Astrocyte (in vitro differentiated cells and primary cell): ENCODE data around the gene TH. TPM values are rescaled to one million over a fixed set of nuclear protein-coding genes. Genes with fewer than 3 reads are reported as not detected.
A peak's percentile ranks its signal among the peaks of the same experiment; 100 is the strongest.

Source experiments
- DNase-seq: peaks from one replicate; pipeline ENCODE4 v3.0.0-alpha.2; 2010; ENCODE audit warnings: low read depth
- FAIRE-seq: peaks from 2 replicates; lab custom pipeline; 2011; peaks lifted over from hg19 to GRCh38; lab: Jason Lieb, UNC
- H2AFZ ChIP-seq: 2 replicates; pipeline ENCODE4 v1.6.0; 2012; ENCODE audit warnings: low read depth, low read length, inconsistent platforms
- H3K27ac ChIP-seq: 2 replicates; pipeline ENCODE4 v1.5.1; 2011; ENCODE audit warnings: low read depth, low read length, inconsistent platforms
- H3K27me3 ChIP-seq: 2 replicates; pipeline ENCODE4 v1.6.0; 2011; ENCODE audit warnings: low read length, inconsistent platforms; ENCODE audit not compliant: insufficient read depth
- H3K36me3 ChIP-seq: 2 replicates; pipeline ENCODE4 v1.5.1; 2011; ENCODE audit warnings: low read length, inconsistent platforms; ENCODE audit not compliant: insufficient read depth
- H3K4me1 ChIP-seq: 2 replicates; pipeline ENCODE4 v1.5.1; 2011; ENCODE audit warnings: low read length, inconsistent platforms; ENCODE audit not compliant: insufficient read depth
- H3K4me2 ChIP-seq: 2 replicates; pipeline ENCODE4 v1.6.0; 2012; ENCODE audit warnings: low read length, inconsistent platforms
- H3K4me3 ChIP-seq: 2 replicates; pipeline ENCODE4 v1.5.1; 2011; ENCODE audit warnings: low read depth, mild to moderate bottlenecking, low read length, inconsistent platforms; ENCODE audit not compliant: insufficient read depth
- H3K79me2 ChIP-seq: 2 replicates; pipeline ENCODE4 v1.6.0; 2012; ENCODE audit warnings: mild to moderate bottlenecking, low read length, inconsistent platforms; ENCODE audit not compliant: insufficient read depth
- H3K9ac ChIP-seq: 2 replicates; pipeline ENCODE4 v1.6.0; 2012; ENCODE audit warnings: mild to moderate bottlenecking, low read length, inconsistent platforms
- H3K9me3 ChIP-seq: 2 replicates; pipeline ENCODE4 v1.5.1; 2012; ENCODE audit warnings: low read depth, mild to moderate bottlenecking, low read length, inconsistent platforms; ENCODE audit not compliant: insufficient read depth
- H4K20me1 ChIP-seq: 2 replicates; pipeline ENCODE4 v1.6.0; 2012; ENCODE audit warnings: low read length, inconsistent platforms; ENCODE audit not compliant: insufficient read depth
- H3K27ac Mint-ChIP-seq: one replicate; pipeline ENCODE4 v1.8.0; 2021; ENCODE audit warnings: mild to moderate bottlenecking, mixed read lengths; ENCODE audit not compliant: unreplicated experiment
- H3K27me3 Mint-ChIP-seq: one replicate; pipeline ENCODE4 v1.8.0; 2021; ENCODE audit warnings: low read depth, mixed read lengths; ENCODE audit not compliant: unreplicated experiment
- H3K36me3 Mint-ChIP-seq: one replicate; pipeline ENCODE4 v1.8.0; 2021; ENCODE audit warnings: low read depth, mixed read lengths; ENCODE audit not compliant: unreplicated experiment
- H3K4me1 Mint-ChIP-seq: one replicate; pipeline ENCODE4 v1.8.0; 2021; ENCODE audit warnings: low read depth, mixed read lengths; ENCODE audit not compliant: unreplicated experiment
- H3K4me3 Mint-ChIP-seq: one replicate; pipeline ENCODE4 v1.8.0; 2021; ENCODE audit warnings: mild to moderate bottlenecking, moderate library complexity, mixed read lengths; ENCODE audit not compliant: unreplicated experiment
- H3K9me3 Mint-ChIP-seq: one replicate; pipeline ENCODE4 v1.8.0; 2021; ENCODE audit warnings: mild to moderate bottlenecking, mixed read lengths; ENCODE audit not compliant: unreplicated experiment
- CTCF ChIP-seq: IDR thresholded peaks from 2 replicates; pipeline ENCODE4 v1.5.1; 2011; ENCODE audit warnings: low read depth, mild to moderate bottlenecking, inconsistent platforms, low read length, moderate library complexity; ENCODE audit not compliant: insufficient read depth
- EZH2 ChIP-seq: IDR thresholded peaks from 2 replicates; pipeline ENCODE4 v1.6.1; 2012; ENCODE audit warnings: mild to moderate bottlenecking, low read length, inconsistent platforms; ENCODE audit not compliant: insufficient read depth
- total RNA-seq: library from RNA; stranded (reverse); gene quantifications from 2 replicates; pipeline ENCODE4 v1.2.1, GENCODE V29; 2021

Gene TH
- total RNA-seq, 1 donor from 2014 or later, result not detected

- Histone ChIP-seq H3K36me3 (no peaks in the 10 kb centered on the region), H3K4me3 (no peak overlapping the region), H3K27ac (no peak overlapping the region), H3K9me3 (no peaks in the 10 kb centered on the region), H3K79me2 (no peaks in the 10 kb centered on the region), H4K20me1 (peaks cover 10% of the 10 kb centered on the region), H3K9ac (no peak overlapping the region), H3K4me1 (no peaks in the 10 kb centered on the region), H2AFZ (no peak overlapping the region), H3K27me3 (peaks cover 81% of the 10 kb centered on the region), H3K4me2 (peak overlapping the region; percentile 5)
- TF ChIP-seq EZH2 (peak; percentile 80), CTCF (no peak)
- Mint-ChIP-seq H3K9me3 (no peaks in the 10 kb centered on the region), H3K27ac (no peak overlapping the region), H3K27me3 (peaks cover 72% of the 10 kb centered on the region), H3K4me1 (no peaks in the 10 kb centered on the region), H3K36me3 (no peaks in the 10 kb centered on the region), H3K4me3 (no peak overlapping the region)
- DNase-seq (no peak), FAIRE-seq (no peak)
Observed at GRCh38 chr11:2143799-2144543, 27.6 kb downstream of the TH start.

- no peaks in the 10 kb centered on the region for H3K36me3 Mint-ChIP-seq
- Histone ChIP-seq H4K20me1 (peaks cover 10% of the 10 kb centered on the region), H3K4me3 (no peak overlapping the region), H3K27ac (no peak overlapping the region), H3K27me3 (peaks cover 76% of the 10 kb centered on the region), H3K9ac (no peak overlapping the region), H3K36me3 (no peaks in the 10 kb centered on the region), H3K9me3 (no peaks in the 10 kb centered on the region), H3K4me1 (no peaks in the 10 kb centered on the region), H3K4me2 (no peak overlapping the region), H3K79me2 (no peaks in the 10 kb centered on the region), H2AFZ (no peak overlapping the region)
- no peak overlapping the region for H3K4me3 Mint-ChIP-seq
- no peak for DNase-seq
- no peak for FAIRE-seq
- H3K9me3 Mint-ChIP-seq, result no peaks in the 10 kb centered on the region
- peaks cover 66% of the 10 kb centered on the region for H3K27me3 Mint-ChIP-seq
- H3K27ac Mint-ChIP-seq, result no peak overlapping the region
- H3K4me1 Mint-ChIP-seq, result no peaks in the 10 kb centered on the region
- no peak for TF ChIP-seq CTCF
- TF ChIP-seq EZH2, result no peak
Observed at GRCh38 chr11:2143477-2143798, 28.2 kb downstream of the TH start.

GRCh38 chr11:2142762-2143202, 28.8 kb downstream of the TH start:
- no peaks in the 10 kb centered on the region for H3K4me1 Mint-ChIP-seq
- FAIRE-seq, result no peak
- no peak overlapping the region for H3K27ac Mint-ChIP-seq
- H3K4me3 Mint-ChIP-seq, result no peak overlapping the region
- H3K27ac ChIP-seq, result no peak overlapping the region
- H4K20me1 ChIP-seq, result peaks cover 10% of the 10 kb centered on the region
- TF ChIP-seq EZH2 (no peak), CTCF (no peak)
- no peaks in the 10 kb centered on the region for H3K79me2 ChIP-seq
- H3K9me3 ChIP-seq, result no peaks in the 10 kb centered on the region
- no peaks in the 10 kb centered on the region for H3K9me3 Mint-ChIP-seq
- H3K27me3 ChIP-seq, result peaks cover 71% of the 10 kb centered on the region
- H3K4me2 ChIP-seq, result no peak overlapping the region
- H3K9ac ChIP-seq, result no peak overlapping the region
- peaks cover 62% of the 10 kb centered on the region for H3K27me3 Mint-ChIP-seq
- H3K4me3 ChIP-seq, result no peak overlapping the region
- H3K4me1 ChIP-seq, result no peaks in the 10 kb centered on the region
- peak; percentile 12 for DNase-seq
- no peaks in the 10 kb centered on the region for H3K36me3 Mint-ChIP-seq
- H2AFZ ChIP-seq, result no peak overlapping the region
- no peaks in the 10 kb centered on the region for H3K36me3 ChIP-seq
